ENCODE measurements around the gene DNASE1L2.

DNASE1L2 gene

GRCh38 chr16:2273484-2273883, 37.2 kb downstream of the DNASE1L2 start:
- DNase-seq (ENCODE audit: low spot score), result no peak
- in situ Hi-C loops (cut with MboI; ENCODE audit: low sequenced_read_pairs, unreplicated experiment), result no loop called here
- no peak for TF ChIP-seq CTCF (IDR thresholded peaks at IDR 0.05; ENCODE audit: borderline replicate concordance, control extremely low read depth, extremely low read depth, insufficient read depth, missing control alignments)

- in situ Hi-C loops (cut with MboI; ENCODE audit: low sequenced_read_pairs, unreplicated experiment), result no loop called here
- no peak for TF ChIP-seq CTCF (IDR thresholded peaks at IDR 0.05; ENCODE audit: borderline replicate concordance, control extremely low read depth, extremely low read depth, insufficient read depth, missing control alignments)
- no peak for DNase-seq (ENCODE audit: low spot score)
Observed at GRCh38 chr16:2273931-2274330, 37.7 kb downstream of the DNASE1L2 start.

GRCh38 chr16:2275476-2276367, 39.5 kb downstream of the DNASE1L2 start:
- in situ Hi-C loops (cut with MboI; ENCODE audit: low sequenced_read_pairs, unreplicated experiment), result no loop called here
- DNase-seq (ENCODE audit: low spot score), result no peak
- TF ChIP-seq CTCF (IDR thresholded peaks at IDR 0.05; ENCODE audit: borderline replicate concordance, control extremely low read depth, extremely low read depth, insufficient read depth, missing control alignments), result no peak

- no peak for DNase-seq (ENCODE audit: low spot score)
- in situ Hi-C loops (cut with MboI; ENCODE audit: low sequenced_read_pairs, unreplicated experiment), result no loop called here
- no peak for TF ChIP-seq CTCF (IDR thresholded peaks at IDR 0.05; ENCODE audit: borderline replicate concordance, control extremely low read depth, extremely low read depth, insufficient read depth, missing control alignments)
Observed at GRCh38 chr16:2276368-2277195, 40.3 kb downstream of the DNASE1L2 start.

- no peak for DNase-seq (ENCODE audit: low spot score)
- TF ChIP-seq CTCF (IDR thresholded peaks at IDR 0.05; ENCODE audit: borderline replicate concordance, control extremely low read depth, extremely low read depth, insufficient read depth, missing control alignments), result no peak
- in situ Hi-C loops (cut with MboI; ENCODE audit: low sequenced_read_pairs, unreplicated experiment), result no loop called here
Observed at GRCh38 chr16:2277466-2278271, 41.4 kb downstream of the DNASE1L2 start.

GRCh38 chr16:2278272-2278608, 42.0 kb downstream of the DNASE1L2 start:
- DNase-seq (ENCODE audit: low spot score), result no peak
- in situ Hi-C loops (cut with MboI; ENCODE audit: low sequenced_read_pairs, unreplicated experiment), result no loop called here
- TF ChIP-seq CTCF (IDR thresholded peaks at IDR 0.05; ENCODE audit: borderline replicate concordance, control extremely low read depth, extremely low read depth, insufficient read depth, missing control alignments), result no peak
